A549 (cell line): ENCODE measurements around the gene GIMAP8. TPM values are rescaled to one million over a fixed set of nuclear protein-coding genes. Genes with fewer than 3 reads are reported as not detected.

Experiments
- ATAC-seq, 2 experiments: fragments of 200-7000 bp in 1 of 2; fragments of >200 bp in 1 of 2; cut with Nextera tagmentation in 1 of 2; cut with Tn5 transposase in 1 of 2; 3 replicates each; pipeline versions ENCODE4 v1.8.0 to v1.9.1; 2018 to 2020; ENCODE audit warnings: mild to moderate bottlenecking in 1 of 2, moderate library complexity in 1 of 2
- CTCF ChIA-PET: fragments of 300-600 bp; sonication (Branson Sonifier 250); formaldehyde crosslinking; extraction: SDS; loops from one replicate; lab custom pipeline; 2021; ENCODE audit warnings: antibody characterized with exemption, inconsistent platforms; lab: Yijun Ruan, JAX
- POLR2A ChIA-PET: fragments of 350-600 bp; formaldehyde crosslinking; extraction: SDS; loops from one replicate; lab custom pipeline; 2021; ENCODE audit warnings: antibody characterized with exemption, inconsistent platforms; lab: Yijun Ruan, JAX
- DNase-seq, 2 experiments: peaks; one replicate each; pipeline versions ENCODE4 v3.0.0 to v3.0.0-alpha.2; 2011 to 2016; ENCODE audit warnings: low read depth in 1 of 2, low spot score in 1 of 2
- FAIRE-seq: peaks from 2 replicates; lab custom pipeline; 2011; peaks lifted over from hg19 to GRCh38; lab: Jason Lieb, UNC
- H3K27ac ChIP-seq, 2 experiments: fragments of >200 bp; sonication (Bioruptor Twin); formaldehyde crosslinking; 3 replicates each; pipeline ENCODE4 v1.5.1; 2016 to 2017
- H3K4me1 ChIP-seq: fragments of >200 bp; sonication (Bioruptor Twin); formaldehyde crosslinking; 3 replicates; pipeline ENCODE4 v1.6.1; 2016
- H3K4me2 ChIP-seq: fragments of >200 bp; sonication (Bioruptor Twin); formaldehyde crosslinking; 3 replicates; pipeline ENCODE4 v1.6.1; 2016
- H3K4me3 ChIP-seq: fragments of >200 bp; sonication (Bioruptor Twin); formaldehyde crosslinking; 3 replicates; pipeline ENCODE4 v1.5.1; 2016
- H3K9me3 ChIP-seq: fragments of >200 bp; sonication (Bioruptor Twin); formaldehyde crosslinking; 3 replicates; pipeline ENCODE4 v1.6.1; 2016
- BHLHE40 ChIP-seq: IDR thresholded peaks from 2 replicates; pipeline ENCODE4 v1.6.1; 2012; ENCODE audit warnings: low read depth, low read length, inconsistent platforms
- CBX2 ChIP-seq: fragments of 200-600 bp; sonication (generic); IDR thresholded peaks from 2 replicates; pipeline ENCODE4 v1.6.1; 2016; ENCODE audit warnings: low read depth, mild to moderate bottlenecking, borderline replicate concordance
- CEBPB ChIP-seq, 2 experiments: fragments of >200 bp in 1 of 2; sonication (Bioruptor Twin) in 1 of 2; formaldehyde crosslinking in 1 of 2; IDR thresholded peaks; 2 replicates each; pipeline ENCODE4 v1.6.1; 2012 to 2016
- CHD4 ChIP-seq: fragments of 200-600 bp; sonication (generic); IDR thresholded peaks from 2 replicates; pipeline ENCODE4 v1.6.1; 2016; ENCODE audit warnings: antibody characterized with exemption, mild to moderate bottlenecking, borderline replicate concordance
- EHF ChIP-seq: fragments of 250-450 bp; sonication (Bioruptor Pico); IDR thresholded peaks from 2 replicates; pipeline ENCODE4 v1.5.0; 2020; ENCODE audit warnings: mild to moderate bottlenecking
- EHMT2 ChIP-seq: fragments of 200-600 bp; sonication (generic); IDR thresholded peaks from 2 replicates; pipeline ENCODE4 v1.6.1; 2016; ENCODE audit warnings: antibody characterized with exemption, low read depth, mild to moderate bottlenecking, moderate library complexity
- EP300 ChIP-seq, 2 experiments: fragments of >200 bp; sonication (Bioruptor Twin); formaldehyde crosslinking; IDR thresholded peaks; 2 replicates in 1 of 2; 3 replicates in 1 of 2; pipeline ENCODE4 v1.6.1; 2016 to 2017
- ESRRA ChIP-seq: fragments of 150-350 bp; IDR thresholded peaks from 2 replicates; pipeline ENCODE4 v1.6.1; 2014; ENCODE audit warnings: mild to moderate bottlenecking, low read length, borderline replicate concordance
- FOSB ChIP-seq: fragments of 250-450 bp; sonication (Bioruptor Pico); IDR thresholded peaks from 2 replicates; pipeline ENCODE4 v1.5.0; 2020; ENCODE audit warnings: mild to moderate bottlenecking, moderate library complexity
- FOSL2 ChIP-seq, 2 experiments: fragments of 450-650 bp in 1 of 2; fragments of >200 bp in 1 of 2; sonication (Bioruptor Twin) in 1 of 2; formaldehyde crosslinking; IDR thresholded peaks; 2 replicates each; pipeline versions ENCODE4 v1.5.0 to v1.6.1; 2016 to 2020; ENCODE audit warnings: mild to moderate bottlenecking in 1 of 2, moderate library complexity in 1 of 2
- GATA3 ChIP-seq: IDR thresholded peaks from 2 replicates; pipeline ENCODE4 v1.6.1; 2012; ENCODE audit warnings: borderline replicate concordance
- HEYL ChIP-seq: fragments of 250-450 bp; sonication (Bioruptor Pico); IDR thresholded peaks from 2 replicates; pipeline ENCODE4 v1.8.0; 2021; ENCODE audit warnings: mild to moderate bottlenecking, moderate library complexity
- HOXA7 ChIP-seq: fragments of 250-450 bp; sonication (Bioruptor Pico); IDR thresholded peaks from 2 replicates; pipeline ENCODE4 v1.5.0; 2020; ENCODE audit warnings: mild to moderate bottlenecking, moderate library complexity
- HOXB13 ChIP-seq: fragments of 250-450 bp; sonication (Bioruptor Pico); IDR thresholded peaks from 2 replicates; pipeline ENCODE4 v1.5.0; 2020; ENCODE audit warnings: low read depth, mild to moderate bottlenecking, moderate library complexity
- JUN ChIP-seq, 2 experiments: fragments of >200 bp; sonication (Bioruptor Twin); formaldehyde crosslinking; IDR thresholded peaks; 2 replicates in 1 of 2; 3 replicates in 1 of 2; pipeline ENCODE4 v1.6.1; 2016 to 2017
- JUNB ChIP-seq: fragments of >200 bp; sonication (Bioruptor Twin); formaldehyde crosslinking; IDR thresholded peaks from 2 replicates; pipeline ENCODE4 v1.6.1; 2016
- MAFK ChIP-seq: fragments of 450-650 bp; IDR thresholded peaks from 2 replicates; pipeline ENCODE4 v1.6.1; 2014; ENCODE audit not compliant: partially characterized antibody
- MAZ ChIP-seq: fragments of 150-350 bp; IDR thresholded peaks from 2 replicates; pipeline ENCODE4 v1.6.1; 2014; ENCODE audit warnings: antibody characterized with exemption, low read depth, low read length, borderline replicate concordance
- NFE2L2 ChIP-seq: fragments of 150-350 bp; conservative IDR thresholded peaks from 2 replicates; pipeline ENCODE4 v1.6.1; 2014; ENCODE audit warnings: low read length
- NPAS2 ChIP-seq: fragments of 250-450 bp; sonication (Bioruptor Pico); IDR thresholded peaks from 2 replicates; pipeline ENCODE4 v1.8.0; 2022; ENCODE audit warnings: mild to moderate bottlenecking, moderate library complexity, borderline replicate concordance
- NR3C1 ChIP-seq: fragments of >200 bp; sonication (Bioruptor Twin); formaldehyde crosslinking; IDR thresholded peaks from 3 replicates; pipeline ENCODE4 v1.6.1; 2017
- PHF8 ChIP-seq: fragments of 200-600 bp; sonication (generic); IDR thresholded peaks from 2 replicates; pipeline ENCODE4 v1.6.1; 2016; ENCODE audit warnings: low read depth, mild to moderate bottlenecking, antibody characterized with exemption, moderate library complexity, borderline replicate concordance
- RARB ChIP-seq: fragments of 250-450 bp; sonication (Bioruptor Pico); IDR thresholded peaks from 2 replicates; pipeline ENCODE4 v1.8.0; 2021; ENCODE audit warnings: mild to moderate bottlenecking, moderate library complexity
- RFX5 ChIP-seq: fragments of 450-650 bp; IDR thresholded peaks from 2 replicates; pipeline ENCODE4 v1.7.1; 2014; ENCODE audit warnings: antibody characterized with exemption, mild to moderate bottlenecking, moderate library complexity
- ZC3H11A ChIP-seq: fragments of 450-650 bp; IDR thresholded peaks from 2 replicates; pipeline ENCODE4 v1.6.1; 2014; ENCODE audit warnings: antibody characterized with exemption, mild to moderate bottlenecking
- ZNF302 ChIP-seq: fragments of 250-450 bp; sonication (Bioruptor Pico); IDR thresholded peaks from 2 replicates; pipeline ENCODE4 v1.9.0; 2021; ENCODE audit warnings: inconsistent platforms, mild to moderate bottlenecking, moderate library complexity
- WGBS: methylation state at CpG from one replicate; pipeline ENCODE4 v1.1.6; 2017; ENCODE audit errors: missing lambda C conversion rate; 5-methylcytosine and 5-hydroxymethylcytosine counted together
- polyA plus RNA-seq, 4 experiments: library from polyadenylated mRNA; depleted of rRNA in 3 of 4; stranded (reverse); fragments of >200 nt; fragmentation: RNase III in 1 of 4; extraction: RNeasy Plus Mini Kit Qiagen cat#74134 plus additional on column Dnase treatment in 1 of 4; gene quantifications; 2 replicates in 3 of 4; 3 replicates in 1 of 4; pipeline ENCODE4 v1.2.3, GENCODE V29; 2011 to 2017
- TF ChIP-seq, protein P1 (sequence below): fragments of 250-450 bp; sonication (Bioruptor Pico); IDR thresholded peaks from 2 replicates; pipeline ENCODE4 v1.5.0; 2021; ENCODE audit warnings: mild to moderate bottlenecking, moderate library complexity, borderline replicate concordance
- TF ChIP-seq, protein P2 (sequence below): fragments of 150-350 bp; IDR thresholded peaks from 2 replicates; pipeline ENCODE4 v1.6.1; 2014; ENCODE audit warnings: low read depth, mild to moderate bottlenecking, low read length
- TF ChIP-seq, protein P3 (sequence below): IDR thresholded peaks from 2 replicates; pipeline ENCODE4 v1.6.1; 2012
- TF ChIP-seq, protein P4 (sequence below): fragments of 450-650 bp; IDR thresholded peaks from 2 replicates; pipeline ENCODE4 v1.6.1; 2014; ENCODE audit warnings: antibody characterized with exemption
- TF ChIP-seq, protein P5 (sequence below): IDR thresholded peaks from 2 replicates; pipeline ENCODE4 v1.6.1; 2012

Gene GIMAP8
- polyA plus RNA-seq, 2 of the 4 experiments (the other 2 are of a cell fraction), result not detected

DNA sequence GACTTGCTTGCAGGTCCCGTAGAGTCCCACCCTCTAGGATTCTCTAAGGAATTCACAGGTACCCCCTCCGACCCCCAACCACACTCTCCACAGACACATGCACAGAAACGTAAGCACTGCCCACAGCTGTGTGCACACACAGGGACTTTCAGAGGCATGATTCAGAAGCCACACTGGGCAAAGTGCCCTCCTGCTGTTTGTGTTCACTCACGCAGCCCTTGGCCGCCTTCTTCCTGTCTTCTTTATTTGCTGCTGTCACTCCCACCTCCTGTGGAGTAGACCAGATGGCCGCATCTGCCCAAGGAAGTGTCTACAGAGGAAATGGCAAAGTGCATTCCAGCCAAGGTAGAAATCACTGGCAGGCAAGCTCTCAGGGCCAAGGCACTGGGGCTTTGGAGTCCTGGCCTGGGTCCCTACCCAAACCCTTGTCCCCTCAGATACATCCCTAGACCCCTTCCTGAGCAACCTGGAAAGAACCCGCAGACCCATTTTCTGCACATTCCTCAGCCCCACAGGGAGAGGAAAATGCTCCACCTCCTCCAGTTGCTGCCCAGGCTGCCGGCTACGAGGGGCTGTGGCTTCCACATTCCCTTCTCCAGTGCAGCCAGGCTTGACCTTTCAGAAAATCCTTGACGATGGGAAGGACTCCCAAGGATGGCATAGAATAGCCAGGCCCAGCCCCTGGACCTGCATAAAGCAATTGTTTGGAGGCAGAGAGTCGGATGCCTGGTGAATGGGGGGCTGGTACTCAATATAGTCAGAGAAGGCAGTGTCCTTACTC lies 21.6 kb upstream of the GIMAP8 start:
- Histone ChIP-seq H3K4me1 (peaks cover 13% of the 10 kb centered on the region; the same call in 2 of the 3 replicates), H3K4me2 (peak overlapping the region; percentile 57), H3K4me3 (no peak overlapping the region), H3K9me3 (no peaks in the 10 kb centered on the region), H3K27ac (peak overlapping the region in 1 of 2 experiments; percentile 59; a peak in 3 of 6 replicates)
- TF ChIP-seq MAZ, result no peak
- no peak for TF ChIP-seq PHF8
- TF ChIP-seq, protein P1, sequence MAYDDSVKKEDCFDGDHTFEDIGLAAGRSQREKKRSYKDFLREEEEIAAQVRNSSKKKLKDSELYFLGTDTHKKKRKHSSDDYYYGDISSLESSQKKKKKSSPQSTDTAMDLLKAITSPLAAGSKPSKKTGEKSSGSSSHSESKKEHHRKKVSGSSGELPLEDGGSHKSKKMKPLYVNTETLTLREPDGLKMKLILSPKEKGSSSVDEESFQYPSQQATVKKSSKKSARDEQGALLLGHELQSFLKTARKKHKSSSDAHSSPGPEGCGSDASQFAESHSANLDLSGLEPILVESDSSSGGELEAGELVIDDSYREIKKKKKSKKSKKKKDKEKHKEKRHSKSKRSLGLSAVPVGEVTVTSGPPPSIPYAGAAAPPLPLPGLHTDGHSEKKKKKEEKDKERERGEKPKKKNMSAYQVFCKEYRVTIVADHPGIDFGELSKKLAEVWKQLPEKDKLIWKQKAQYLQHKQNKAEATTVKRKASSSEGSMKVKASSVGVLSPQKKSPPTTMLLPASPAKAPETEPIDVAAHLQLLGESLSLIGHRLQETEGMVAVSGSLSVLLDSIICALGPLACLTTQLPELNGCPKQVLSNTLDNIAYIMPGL, result no peak
- TF ChIP-seq HEYL (CRISPR knock-in tag), result no peak
- TF ChIP-seq ZC3H11A, result no peak
- TF ChIP-seq BHLHE40, result no peak
- TF ChIP-seq GATA3, result no peak
- TF ChIP-seq RARB (CRISPR knock-in tag), result no peak
- TF ChIP-seq ZNF302 (CRISPR knock-in tag), result no peak
- no peak for TF ChIP-seq CBX2
- no peak for TF ChIP-seq EHF (CRISPR knock-in tag)
- TF ChIP-seq RFX5, result no peak
- no peak for TF ChIP-seq HOXB13
- no peak for TF ChIP-seq EHMT2
- TF ChIP-seq, protein P2, sequence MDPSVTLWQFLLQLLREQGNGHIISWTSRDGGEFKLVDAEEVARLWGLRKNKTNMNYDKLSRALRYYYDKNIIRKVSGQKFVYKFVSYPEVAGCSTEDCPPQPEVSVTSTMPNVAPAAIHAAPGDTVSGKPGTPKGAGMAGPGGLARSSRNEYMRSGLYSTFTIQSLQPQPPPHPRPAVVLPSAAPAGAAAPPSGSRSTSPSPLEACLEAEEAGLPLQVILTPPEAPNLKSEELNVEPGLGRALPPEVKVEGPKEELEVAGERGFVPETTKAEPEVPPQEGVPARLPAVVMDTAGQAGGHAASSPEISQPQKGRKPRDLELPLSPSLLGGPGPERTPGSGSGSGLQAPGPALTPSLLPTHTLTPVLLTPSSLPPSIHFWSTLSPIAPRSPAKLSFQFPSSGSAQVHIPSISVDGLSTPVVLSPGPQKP, result no peak
- TF ChIP-seq EP300 (IDR thresholded peaks at IDR 0.05), result no peak
- TF ChIP-seq NR3C1, result no peak
- no peak for TF ChIP-seq HOXA7 (CRISPR knock-in tag)
- TF ChIP-seq FOSB, result no peak
- TF ChIP-seq MAFK, result no peak
- CTCF ChIA-PET, result interaction anchor here (1.2 kb wide), 1 partner anchor 143 kb away, joined by 4 read pairs; no protein-coding TSS in a partner anchor
- ATAC-seq, result peak; percentile 83 to 91
- DNase-seq, result peak; percentile 69
- POLR2A ChIA-PET, result no interaction called here
- 14% methylated on average over 7 of the region's 11 CpGs for WGBS
- FAIRE-seq, result peak; percentile 13

DNA sequence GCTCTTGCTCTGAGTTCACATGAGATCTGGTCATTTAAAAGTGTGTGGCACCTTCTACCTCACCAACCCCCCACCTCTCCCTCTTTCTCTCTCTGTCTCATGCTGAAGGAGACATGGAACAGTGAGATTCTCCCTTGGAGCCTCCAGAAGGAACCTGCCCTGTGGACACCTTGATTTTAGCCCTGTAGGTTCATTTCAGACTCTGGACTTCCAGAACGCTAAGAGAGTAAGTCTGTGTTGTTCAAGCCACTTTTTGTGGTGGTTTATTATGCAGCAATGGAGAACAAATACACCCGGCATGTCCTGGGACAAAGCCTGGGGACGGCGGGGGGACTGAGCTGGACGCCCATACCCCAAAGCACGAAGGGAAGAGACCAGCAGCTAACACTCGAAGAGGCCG lies 20.7 kb upstream of the GIMAP8 start:
- H3K27ac ChIP-seq, result peak overlapping the region in 1 of 2 experiments; percentile 59; a peak in 2 of 6 replicates
- H3K4me1 ChIP-seq, result peaks cover 13% of the 10 kb centered on the region; the same call in 2 of the 3 replicates
- ATAC-seq (no peak), DNase-seq (no peak), FAIRE-seq (no peak)
- no peaks in the 10 kb centered on the region for H3K9me3 ChIP-seq
- H3K4me2 ChIP-seq, result no peak overlapping the region
- H3K4me3 ChIP-seq, result no peak overlapping the region
- TF ChIP-seq JUNB, result no peak
- no peak for TF ChIP-seq PHF8
- TF ChIP-seq ESRRA, result no peak
- TF ChIP-seq FOSL2 (IDR thresholded peaks at IDR 0.05), result no peak
- TF ChIP-seq FOSL2 (CRISPR knock-in tag; IDR thresholded peaks at IDR 0.05), result no peak
- TF ChIP-seq, protein P3, sequence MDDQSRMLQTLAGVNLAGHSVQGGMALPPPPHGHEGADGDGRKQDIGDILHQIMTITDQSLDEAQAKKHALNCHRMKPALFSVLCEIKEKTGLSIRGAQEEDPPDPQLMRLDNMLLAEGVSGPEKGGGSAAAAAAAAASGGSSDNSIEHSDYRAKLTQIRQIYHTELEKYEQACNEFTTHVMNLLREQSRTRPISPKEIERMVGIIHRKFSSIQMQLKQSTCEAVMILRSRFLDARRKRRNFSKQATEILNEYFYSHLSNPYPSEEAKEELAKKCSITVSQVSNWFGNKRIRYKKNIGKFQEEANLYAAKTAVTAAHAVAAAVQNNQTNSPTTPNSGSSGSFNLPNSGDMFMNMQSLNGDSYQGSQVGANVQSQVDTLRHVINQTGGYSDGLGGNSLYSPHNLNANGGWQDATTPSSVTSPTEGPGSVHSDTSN, result no peak
- TF ChIP-seq, protein P4, sequence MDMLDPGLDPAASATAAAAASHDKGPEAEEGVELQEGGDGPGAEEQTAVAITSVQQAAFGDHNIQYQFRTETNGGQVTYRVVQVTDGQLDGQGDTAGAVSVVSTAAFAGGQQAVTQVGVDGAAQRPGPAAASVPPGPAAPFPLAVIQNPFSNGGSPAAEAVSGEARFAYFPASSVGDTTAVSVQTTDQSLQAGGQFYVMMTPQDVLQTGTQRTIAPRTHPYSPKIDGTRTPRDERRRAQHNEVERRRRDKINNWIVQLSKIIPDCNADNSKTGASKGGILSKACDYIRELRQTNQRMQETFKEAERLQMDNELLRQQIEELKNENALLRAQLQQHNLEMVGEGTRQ, result no peak
- TF ChIP-seq JUN (IDR thresholded peaks at IDR 0.05), result no peak
- TF ChIP-seq HEYL (CRISPR knock-in tag), result no peak
- TF ChIP-seq ZC3H11A, result no peak
- TF ChIP-seq CHD4, result no peak
- no peak for TF ChIP-seq NFE2L2
- no peak for TF ChIP-seq NPAS2 (CRISPR knock-in tag)
- TF ChIP-seq CEBPB (IDR thresholded peaks at IDR 0.05), result no peak
- TF ChIP-seq EP300 (IDR thresholded peaks at IDR 0.05), result no peak
- TF ChIP-seq EHF (CRISPR knock-in tag), result no peak
- TF ChIP-seq, protein P5, sequence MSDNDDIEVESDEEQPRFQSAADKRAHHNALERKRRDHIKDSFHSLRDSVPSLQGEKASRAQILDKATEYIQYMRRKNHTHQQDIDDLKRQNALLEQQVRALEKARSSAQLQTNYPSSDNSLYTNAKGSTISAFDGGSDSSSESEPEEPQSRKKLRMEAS, result no peak
- WGBS, result 66% methylated on average over 8 of the region's 8 CpGs
- ChIA-PET POLR2A (no interaction called here), CTCF (no interaction called here)
